Measurements from ENCODE around the gene PREP. TPM values are rescaled to one million over a fixed set of nuclear protein-coding genes. Genes with fewer than 3 reads are reported as not detected.

Gene PREP
- total RNA-seq, 1 experiment from 2014 or later, result 9.0 TPM

- DNase-seq (ENCODE audit: low spot score), result no peak
Observed at GRCh38 chr6:105310371-105310770, 92.5 kb downstream of the PREP start.

GRCh38 chr6:105308840-105309239 lies 94.0 kb downstream of the PREP start:
- no peak for DNase-seq (ENCODE audit: low spot score)

- no peak for DNase-seq (ENCODE audit: low spot score)
Observed at GRCh38 chr6:105305521-105305920, 97.4 kb downstream of the PREP start.

- no peak for DNase-seq (ENCODE audit: low spot score)
Observed at GRCh38 chr6:105304825-105305224, 98.1 kb downstream of the PREP start.

GRCh38 chr6:105304366-105304765 lies 98.5 kb downstream of the PREP start:
- no peak for DNase-seq (ENCODE audit: low spot score)

- no peak for DNase-seq (ENCODE audit: low spot score)
Observed at GRCh38 chr6:105302617-105303128, 100.2 kb downstream of the PREP start.

GRCh38 chr6:105301756-105302616 lies 100.9 kb downstream of the PREP start:
- no peak for DNase-seq (ENCODE audit: low spot score)

- no peak for DNase-seq (ENCODE audit: low spot score)
Observed at GRCh38 chr6:105301072-105301503, 101.8 kb downstream of the PREP start.

GRCh38 chr6:105300090-105300489 lies 102.8 kb downstream of the PREP start:
- no peak for DNase-seq (ENCODE audit: low spot score)

GRCh38 chr6:105294129-105294528 lies 108.8 kb downstream of the PREP start:
- DNase-seq (ENCODE audit: low spot score), result no peak

- no peak for DNase-seq (ENCODE audit: low spot score)
Observed at GRCh38 chr6:105292689-105293339, 110.1 kb downstream of the PREP start.

GRCh38 chr6:105291525-105291924 lies 111.4 kb downstream of the PREP start:
- no peak for DNase-seq (ENCODE audit: low spot score)

GRCh38 chr6:105282631-105283585 lies 120.0 kb downstream of the PREP start:
- no peak for DNase-seq (ENCODE audit: low spot score)

GRCh38 chr6:105280033-105280432 lies 122.8 kb downstream of the PREP start:
- no peak for DNase-seq (ENCODE audit: low spot score)

- no peak for DNase-seq (ENCODE audit: low spot score)
Observed at GRCh38 chr6:105279463-105279862, 123.4 kb downstream of the PREP start.

GRCh38 chr6:105278813-105279212 lies 124.1 kb downstream of the PREP start:
- no peak for DNase-seq (ENCODE audit: low spot score)

GRCh38 chr6:105278035-105278434 lies 124.8 kb downstream of the PREP start:
- DNase-seq (ENCODE audit: low spot score), result no peak

- DNase-seq (ENCODE audit: low spot score), result no peak
Observed at GRCh38 chr6:105276374-105276773, 126.5 kb downstream of the PREP start.

- no peak for DNase-seq (ENCODE audit: low spot score)
Observed at GRCh38 chr6:105275542-105275941, 127.3 kb downstream of the PREP start.

GRCh38 chr6:105274678-105275077 lies 128.2 kb downstream of the PREP start:
- DNase-seq (ENCODE audit: low spot score), result no peak

GRCh38 chr6:105273589-105273988 lies 129.3 kb downstream of the PREP start:
- DNase-seq (ENCODE audit: low spot score), result no peak

GRCh38 chr6:105272786-105273185 lies 130.1 kb downstream of the PREP start:
- DNase-seq (ENCODE audit: low spot score), result no peak
